ENCODE results near the gene ADISSP.

- TF ChIP-seq, protein P1, sequence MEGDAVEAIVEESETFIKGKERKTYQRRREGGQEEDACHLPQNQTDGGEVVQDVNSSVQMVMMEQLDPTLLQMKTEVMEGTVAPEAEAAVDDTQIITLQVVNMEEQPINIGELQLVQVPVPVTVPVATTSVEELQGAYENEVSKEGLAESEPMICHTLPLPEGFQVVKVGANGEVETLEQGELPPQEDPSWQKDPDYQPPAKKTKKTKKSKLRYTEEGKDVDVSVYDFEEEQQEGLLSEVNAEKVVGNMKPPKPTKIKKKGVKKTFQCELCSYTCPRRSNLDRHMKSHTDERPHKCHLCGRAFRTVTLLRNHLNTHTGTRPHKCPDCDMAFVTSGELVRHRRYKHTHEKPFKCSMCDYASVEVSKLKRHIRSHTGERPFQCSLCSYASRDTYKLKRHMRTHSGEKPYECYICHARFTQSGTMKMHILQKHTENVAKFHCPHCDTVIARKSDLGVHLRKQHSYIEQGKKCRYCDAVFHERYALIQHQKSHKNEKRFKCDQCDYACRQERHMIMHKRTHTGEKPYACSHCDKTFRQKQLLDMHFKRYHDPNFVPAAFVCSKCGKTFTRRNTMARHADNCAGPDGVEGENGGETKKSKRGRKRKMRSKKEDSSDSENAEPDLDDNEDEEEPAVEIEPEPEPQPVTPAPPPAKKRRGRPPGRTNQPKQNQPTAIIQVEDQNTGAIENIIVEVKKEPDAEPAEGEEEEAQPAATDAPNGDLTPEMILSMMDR (conservative IDR thresholded peaks at IDR 0.05 in 1 of 2, IDR thresholded peaks at IDR 0.05 in 1 of 2; ENCODE audit: extremely low read depth in 1 of 2, insufficient read depth in 1 of 2, low read depth in 1 of 2, low read length in 2 of 2), result no peak
- no peak for TF ChIP-seq EZH2 (IDR thresholded peaks at IDR 0.05; ENCODE audit: borderline replicate concordance, low read length)
These were observed 17.9 kb upstream of the ADISSP start for GRCh38 chr20:3785240-3786125.

Measured in mammary epithelial cell (primary cell).